Neural cell (in vitro differentiated cells): ENCODE results near the gene RAP1A. TPM values are rescaled to one million over a fixed set of nuclear protein-coding genes. Genes with fewer than 3 reads are reported as not detected.

Source experiments
- H2AFZ ChIP-seq: fragments of 200-600, 300-800 bp; sonication (generic), shearing (Covaris generic); 2 replicates; pipeline ENCODE4 v1.6.0; 2014; ENCODE audit warnings: low read depth, mild to moderate bottlenecking, antibody characterized with exemption, low read length, moderate library complexity
- H3F3A ChIP-seq: fragments of 200-600 bp; shearing (Covaris generic); 2 replicates; pipeline ENCODE4 v1.6.1; 2016; ENCODE audit warnings: mild to moderate bottlenecking, moderate library complexity, mixed read lengths, antibody characterized with exemption, low read length; ENCODE audit not compliant: insufficient read depth, poor library complexity, severe bottlenecking
- H3K27ac ChIP-seq: fragments of 200-600, 300-800 bp; sonication (generic), shearing (Covaris generic); 2 replicates; pipeline ENCODE4 v1.5.1; 2014; ENCODE audit warnings: mild to moderate bottlenecking, low read length, moderate library complexity
- H3K27me3 ChIP-seq: fragments of 300-800, 200-600 bp; sonication (generic), shearing (Covaris generic); 2 replicates; pipeline ENCODE4 v1.6.0; 2014; ENCODE audit warnings: mild to moderate bottlenecking, low read depth, low read length, moderate library complexity; ENCODE audit not compliant: insufficient read depth
- H3K36me3 ChIP-seq: fragments of 300-800, 200-600 bp; sonication (generic), shearing (Covaris generic); 2 replicates; pipeline ENCODE4 v1.5.1; 2014; ENCODE audit warnings: mild to moderate bottlenecking, antibody characterized with exemption, low read length, moderate library complexity; ENCODE audit not compliant: insufficient read depth
- H3K4me2 ChIP-seq: fragments of 300-800, 200-600 bp; sonication (generic), shearing (Covaris generic); 2 replicates; pipeline ENCODE4 v1.6.0; 2014; ENCODE audit warnings: mild to moderate bottlenecking, low read length
- H3K4me3 ChIP-seq: fragments of 300-800, 200-600 bp; sonication (generic), shearing (Covaris generic); 2 replicates; pipeline ENCODE4 v1.5.1; 2014; ENCODE audit warnings: mild to moderate bottlenecking, low read length, moderate library complexity
- H3K79me2 ChIP-seq: fragments of 200-600 bp; shearing (Covaris generic); replicated peaks from 2 replicates; pipeline ENCODE4 v1.6.0; 2014; ENCODE audit warnings: mild to moderate bottlenecking, low read length, moderate library complexity; ENCODE audit not compliant: insufficient read depth
- H3K9ac ChIP-seq: fragments of 300-800, 200-600 bp; sonication (generic), shearing (Covaris generic); 2 replicates; pipeline ENCODE4 v1.6.1; 2016; ENCODE audit warnings: mild to moderate bottlenecking, low read length, mixed read lengths
- H3K9me2 ChIP-seq: fragments of 200-600 bp; shearing (Covaris generic); 2 replicates; pipeline ENCODE4 v1.6.1; 2016; ENCODE audit warnings: mild to moderate bottlenecking, low read length, mixed read lengths; ENCODE audit not compliant: insufficient read depth
- H3K9me3 ChIP-seq: fragments of 200-600, 300-800 bp; sonication (generic), shearing (Covaris generic); 2 replicates; pipeline ENCODE4 v1.6.1; 2016; ENCODE audit warnings: mild to moderate bottlenecking, mixed run types, low read length, moderate library complexity, mixed read lengths
- H4K20me1 ChIP-seq: fragments of 200-600 bp; shearing (Covaris generic); 2 replicates; pipeline ENCODE4 v1.6.1; 2016; ENCODE audit warnings: mild to moderate bottlenecking, mixed run types; ENCODE audit not compliant: insufficient read depth
- EP300 ChIP-seq: fragments of 450-650 bp; conservative IDR thresholded peaks from 2 replicates; pipeline ENCODE4 v1.6.1; 2014; ENCODE audit warnings: antibody characterized with exemption, mild to moderate bottlenecking, moderate library complexity; ENCODE audit not compliant: poor library complexity, severe bottlenecking
- EZH2 ChIP-seq: fragments of 200-600, 300-800 bp; shearing (Covaris generic), sonication (generic); IDR thresholded peaks from 2 replicates; pipeline ENCODE4 v1.6.1; 2014; ENCODE audit warnings: antibody characterized with exemption, low read length, borderline replicate concordance, mild to moderate bottlenecking; ENCODE audit not compliant: insufficient read depth, poor library complexity, severe bottlenecking
- MXI1 ChIP-seq: fragments of 450-650 bp; conservative IDR thresholded peaks from 2 replicates; pipeline ENCODE4 v1.6.1; 2014; ENCODE audit warnings: antibody characterized with exemption, mild to moderate bottlenecking; ENCODE audit not compliant: poor library complexity, severe bottlenecking
- POLR2AphosphoS5 ChIP-seq: IDR thresholded peaks from 2 replicates; pipeline ENCODE4 v1.6.1; 2012
- RAD21 ChIP-seq: fragments of 450-650 bp; conservative IDR thresholded peaks from 2 replicates; pipeline ENCODE4 v1.6.1; 2014; ENCODE audit warnings: antibody characterized with exemption, mild to moderate bottlenecking, moderate library complexity
- REST ChIP-seq: IDR thresholded peaks from 2 replicates; pipeline ENCODE4 v1.6.1; 2012; ENCODE audit warnings: borderline replicate concordance
- SMC3 ChIP-seq: fragments of 450-650 bp; conservative IDR thresholded peaks from 2 replicates; pipeline ENCODE4 v1.6.1; 2014; ENCODE audit warnings: antibody characterized with exemption, mild to moderate bottlenecking, moderate library complexity; ENCODE audit not compliant: poor library complexity
- TAF1 ChIP-seq: IDR thresholded peaks from 2 replicates; pipeline ENCODE4 v1.6.1; 2012; ENCODE audit warnings: low read depth
- polyA plus RNA-seq: library from polyadenylated mRNA; depleted of rRNA; stranded (reverse); fragments of >200 nt; gene quantifications from 2 replicates; pipeline ENCODE4 v1.2.3, GENCODE V29; 2014
- TF ChIP-seq, protein P1 (sequence below): fragments of 450-650 bp; IDR thresholded peaks from 2 replicates; pipeline ENCODE4 v1.5.1; 2014; ENCODE audit warnings: antibody characterized with exemption, mild to moderate bottlenecking, moderate library complexity; ENCODE audit not compliant: poor library complexity, severe bottlenecking

The RAP1A gene
- polyA plus RNA-seq, 1 donor from 2014 or later = 28.7 TPM

GRCh38 chr1:111571987-111572386 is 47.6 kb upstream of the RAP1A start:
- H2AFZ ChIP-seq = no peak overlapping the region
- H3K4me2 ChIP-seq = no peak overlapping the region
- no peaks in the 10 kb centered on the region for H3K36me3 ChIP-seq
- no peak overlapping the region for H3K27ac ChIP-seq
- no peaks in the 10 kb centered on the region for H3K27me3 ChIP-seq
- H3F3A ChIP-seq = no peaks in the 10 kb centered on the region
- no peak for TF ChIP-seq TAF1
- no peak for TF ChIP-seq SMC3
- no peak for TF ChIP-seq EZH2
- no peak for TF ChIP-seq MXI1
- TF ChIP-seq, protein P1, sequence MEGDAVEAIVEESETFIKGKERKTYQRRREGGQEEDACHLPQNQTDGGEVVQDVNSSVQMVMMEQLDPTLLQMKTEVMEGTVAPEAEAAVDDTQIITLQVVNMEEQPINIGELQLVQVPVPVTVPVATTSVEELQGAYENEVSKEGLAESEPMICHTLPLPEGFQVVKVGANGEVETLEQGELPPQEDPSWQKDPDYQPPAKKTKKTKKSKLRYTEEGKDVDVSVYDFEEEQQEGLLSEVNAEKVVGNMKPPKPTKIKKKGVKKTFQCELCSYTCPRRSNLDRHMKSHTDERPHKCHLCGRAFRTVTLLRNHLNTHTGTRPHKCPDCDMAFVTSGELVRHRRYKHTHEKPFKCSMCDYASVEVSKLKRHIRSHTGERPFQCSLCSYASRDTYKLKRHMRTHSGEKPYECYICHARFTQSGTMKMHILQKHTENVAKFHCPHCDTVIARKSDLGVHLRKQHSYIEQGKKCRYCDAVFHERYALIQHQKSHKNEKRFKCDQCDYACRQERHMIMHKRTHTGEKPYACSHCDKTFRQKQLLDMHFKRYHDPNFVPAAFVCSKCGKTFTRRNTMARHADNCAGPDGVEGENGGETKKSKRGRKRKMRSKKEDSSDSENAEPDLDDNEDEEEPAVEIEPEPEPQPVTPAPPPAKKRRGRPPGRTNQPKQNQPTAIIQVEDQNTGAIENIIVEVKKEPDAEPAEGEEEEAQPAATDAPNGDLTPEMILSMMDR = no peak
- no peak for TF ChIP-seq RAD21
- no peak for TF ChIP-seq EP300
- TF ChIP-seq POLR2AphosphoS5 = no peak
- H3K79me2 ChIP-seq = no peaks in the 10 kb centered on the region
- no peak overlapping the region for H3K4me3 ChIP-seq
- H3K9me2 ChIP-seq = no peaks in the 10 kb centered on the region
- H3K9me3 ChIP-seq = no peaks in the 10 kb centered on the region
- no peaks in the 10 kb centered on the region for H4K20me1 ChIP-seq
- no peak overlapping the region for H3K9ac ChIP-seq

DNA sequence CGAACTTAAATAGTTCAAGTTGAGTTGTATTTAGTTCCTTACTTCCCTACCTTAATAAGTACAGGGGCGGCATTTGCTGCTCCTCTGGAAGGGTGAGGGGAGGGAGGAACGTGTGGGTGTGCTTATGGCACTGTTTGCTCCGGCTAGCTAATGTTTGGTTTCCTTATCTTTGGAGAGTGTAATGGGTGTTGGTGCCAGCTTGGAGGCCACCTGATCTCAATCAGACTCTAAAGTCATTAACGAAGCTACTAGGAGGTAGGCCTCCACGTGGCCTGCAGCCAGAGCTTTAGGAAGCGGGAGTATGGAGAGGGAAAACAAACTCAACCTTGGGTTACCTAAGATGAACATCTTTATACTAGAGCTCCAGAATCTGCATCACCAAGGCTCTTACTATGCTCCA is 43.0 kb upstream of the RAP1A start:
- no peak for TF ChIP-seq EZH2
- TF ChIP-seq, protein P1 = no peak
- Histone ChIP-seq H3K36me3 (no peaks in the 10 kb centered on the region), H2AFZ (no peak overlapping the region), H3K79me2 (no peaks in the 10 kb centered on the region), H3K27me3 (no peaks in the 10 kb centered on the region), H3K9me2 (no peaks in the 10 kb centered on the region), H3K27ac (no peak overlapping the region), H3K4me2 (no peak overlapping the region), H4K20me1 (no peaks in the 10 kb centered on the region), H3K4me3 (no peak overlapping the region), H3F3A (no peaks in the 10 kb centered on the region), H3K9ac (no peak overlapping the region), H3K9me3 (no peaks in the 10 kb centered on the region)

- no peak for TF ChIP-seq SMC3
- TF ChIP-seq REST = no peak
- TF ChIP-seq EP300 = no peak
- TF ChIP-seq EZH2 = no peak
- TF ChIP-seq, protein P1 = no peak
- TF ChIP-seq POLR2AphosphoS5 = no peak
- no peak for TF ChIP-seq MXI1
- no peak for TF ChIP-seq TAF1
- no peak for TF ChIP-seq RAD21
- no peaks in the 10 kb centered on the region for H4K20me1 ChIP-seq
- H3K27ac ChIP-seq = no peak overlapping the region
- no peaks in the 10 kb centered on the region for H3K9me2 ChIP-seq
- H3K9ac ChIP-seq = no peak overlapping the region
- H3K9me3 ChIP-seq = no peaks in the 10 kb centered on the region
- H3K27me3 ChIP-seq = no peaks in the 10 kb centered on the region
- no peak overlapping the region for H3K4me3 ChIP-seq
- H3K36me3 ChIP-seq = no peaks in the 10 kb centered on the region
- H3F3A ChIP-seq = no peaks in the 10 kb centered on the region
- no peaks in the 10 kb centered on the region for H3K79me2 ChIP-seq
- no peak overlapping the region for H3K4me2 ChIP-seq
- H2AFZ ChIP-seq = no peak overlapping the region
Observed at GRCh38 chr1:111577814-111578213, 41.8 kb upstream of the RAP1A start.
